MCF 10A (cell line): ENCODE measurements around the gene ANKRD11. TPM values are rescaled to one million over a fixed set of nuclear protein-coding genes. Genes with fewer than 3 reads are reported as not detected.
"Not testable (repeated sequence)": the region's sequence is repeated elsewhere in the genome, so short reads cannot be mapped to it uniquely, and the experiment has no call there.

Source experiments
- BruUV-seq: library from RNA; stranded (reverse); fragments of 400-500 nt; replicated peaks from 2 replicates; lab custom pipeline; 2021; lab: Mats Ljungman, UMichigan
- CTCF ChIA-PET: fragments of 300-600 bp; sonication (Branson Sonifier 250); formaldehyde crosslinking; extraction: SDS; loops from one replicate; lab custom pipeline; 2021; ENCODE audit warnings: antibody characterized with exemption, inconsistent platforms; lab: Yijun Ruan, JAX
- POLR2A ChIA-PET: fragments of 300-600, 350-650 bp; sonication (Branson Sonifier 250); formaldehyde crosslinking; extraction: SDS; loops from one replicate; lab custom pipeline; 2020; ENCODE audit warnings: antibody characterized with exemption, inconsistent platforms; lab: Yijun Ruan, JAX
- DNase-seq: peaks from one replicate; pipeline ENCODE4 v3.0.0-alpha.2; 2018; ENCODE audit not compliant: unreplicated experiment
- H3K27ac Mint-ChIP-seq: one replicate; pipeline ENCODE4 v1.8.0; 2022; ENCODE audit warnings: mild to moderate bottlenecking, low read depth, mixed read lengths; ENCODE audit not compliant: unreplicated experiment
- H3K27me3 Mint-ChIP-seq: one replicate; pipeline ENCODE4 v1.8.0; 2022; ENCODE audit warnings: mixed read lengths; ENCODE audit not compliant: insufficient read depth, unreplicated experiment
- H3K36me3 Mint-ChIP-seq: one replicate; pipeline ENCODE4 v1.8.0; 2022; ENCODE audit warnings: mild to moderate bottlenecking, moderate library complexity, mixed read lengths; ENCODE audit not compliant: insufficient read depth, unreplicated experiment
- H3K4me1 Mint-ChIP-seq: one replicate; pipeline ENCODE4 v1.8.0; 2022; ENCODE audit warnings: mixed read lengths; ENCODE audit not compliant: insufficient read depth, unreplicated experiment
- H3K4me3 Mint-ChIP-seq: one replicate; pipeline ENCODE4 v1.8.0; 2022; ENCODE audit warnings: mild to moderate bottlenecking, moderate library complexity, mixed read lengths; ENCODE audit not compliant: unreplicated experiment
- H3K9me3 Mint-ChIP-seq: one replicate; pipeline ENCODE4 v1.8.0; 2022; ENCODE audit warnings: mixed read lengths; ENCODE audit not compliant: unreplicated experiment
- CTCF ChIP-seq: fragments of 200-600 bp; IDR thresholded peaks from one replicate; pipeline ENCODE4 v1.8.0; 2022; ENCODE audit warnings: antibody characterized with exemption, mild to moderate bottlenecking; ENCODE audit not compliant: unreplicated experiment
- intact Hi-C: fragments of 100-400 bp; cut with micrococcal nuclease; formaldehyde crosslinking; loops from 2 replicates; pipeline ENCODE4 v1.14.1; 2022
- total RNA-seq: library from RNA; stranded (reverse); gene quantifications from 2 replicates; pipeline ENCODE4 v1.2.3, GENCODE V29; 2022

The ANKRD11 gene
- total RNA-seq, 1 experiment from 2014 or later = 237 TPM

GRCh38 chr16:89431630-89432029 lies 58.7 kb downstream of the ANKRD11 start:
- H3K27ac Mint-ChIP-seq = no peak overlapping the region
- DNase-seq = no peak
- H3K36me3 Mint-ChIP-seq = peaks cover 16% of the 10 kb centered on the region
- no peaks in the 10 kb centered on the region for H3K27me3 Mint-ChIP-seq
- ChIA-PET POLR2A (interaction anchor here (0.8 kb wide), 1 partner anchor 10 kb away, joined by 3 read pairs; no protein-coding TSS in a partner anchor), CTCF (interaction anchor here (0.6 kb wide), 1 partner anchor 100 kb away, joined by 3 read pairs; no protein-coding TSS in a partner anchor)
- H3K4me1 Mint-ChIP-seq = no peaks in the 10 kb centered on the region
- no peak for TF ChIP-seq CTCF
- H3K4me3 Mint-ChIP-seq = no peak overlapping the region
- no peaks in the 10 kb centered on the region for H3K9me3 Mint-ChIP-seq
- no TSS peak for BruUV-seq
- intact Hi-C loops = no loop called here

GRCh38 chr16:89431158-89431584 lies 59.2 kb downstream of the ANKRD11 start:
- no peak for DNase-seq
- H3K36me3 Mint-ChIP-seq = peaks cover 17% of the 10 kb centered on the region
- no peaks in the 10 kb centered on the region for H3K27me3 Mint-ChIP-seq
- H3K9me3 Mint-ChIP-seq = no peaks in the 10 kb centered on the region
- no peaks in the 10 kb centered on the region for H3K4me1 Mint-ChIP-seq
- no TSS peak for BruUV-seq
- intact Hi-C loops = no loop called here
- TF ChIP-seq CTCF = no peak
- CTCF ChIA-PET = interaction anchor here (0.6 kb wide), 1 partner anchor 99 kb away, joined by 3 read pairs; no protein-coding TSS in a partner anchor
- POLR2A ChIA-PET = interaction anchor here (0.8 kb wide), 1 partner anchor 11 kb away, joined by 3 read pairs; no protein-coding TSS in a partner anchor
- no peak overlapping the region for H3K4me3 Mint-ChIP-seq
- no peak overlapping the region for H3K27ac Mint-ChIP-seq

- TF ChIP-seq CTCF = no peak
- POLR2A ChIA-PET = no interaction called here
- Mint-ChIP-seq H3K36me3 (peaks cover 17% of the 10 kb centered on the region), H3K27ac (no peak overlapping the region), H3K4me1 (no peaks in the 10 kb centered on the region), H3K9me3 (no peaks in the 10 kb centered on the region), H3K27me3 (no peaks in the 10 kb centered on the region), H3K4me3 (no peak overlapping the region)
- no peak for DNase-seq
- intact Hi-C loops = no loop called here
- CTCF ChIA-PET = no interaction called here
- no TSS peak for BruUV-seq
Observed at GRCh38 chr16:89430436-89431157, 59.8 kb downstream of the ANKRD11 start.

GRCh38 chr16:89428605-89429004 lies 61.8 kb downstream of the ANKRD11 start:
- BruUV-seq, H3K4me1 Mint-ChIP-seq, intact Hi-C loops, DNase-seq, H3K27me3 Mint-ChIP-seq, H3K27ac Mint-ChIP-seq, H3K4me3 Mint-ChIP-seq, H3K9me3 Mint-ChIP-seq, CTCF ChIA-PET, POLR2A ChIA-PET: not testable (repeated sequence)
- peaks cover 22% of the 10 kb centered on the region for H3K36me3 Mint-ChIP-seq
